Fibroblast of the aortic adventitia (primary cell): ENCODE results near the gene TIMP3. TPM values are rescaled to one million over a fixed set of nuclear protein-coding genes. Genes with fewer than 3 reads are reported as not detected.

Experiments used
- DNase-seq: peaks from one replicate; pipeline ENCODE4 v3.0.0-alpha.2; 2010; ENCODE audit warnings: low read depth
- H3K4me3 ChIP-seq: 2 replicates; pipeline ENCODE4 v1.5.1; 2011; ENCODE audit warnings: low read depth, mild to moderate bottlenecking, control low read depth, low read length, moderate library complexity
- total RNA-seq: library from RNA; depleted of rRNA; stranded (reverse); fragments of >200 nt; gene quantifications from 2 replicates; pipeline ENCODE4 v1.2.3, GENCODE V29; 2012; ENCODE audit warnings: low replicate concordance
- TF ChIP-seq, protein P1 (sequence below): IDR thresholded peaks from 2 replicates; pipeline ENCODE4 v1.5.1; 2011; ENCODE audit warnings: mild to moderate bottlenecking, low read length, control low read depth, inconsistent platforms; ENCODE audit not compliant: insufficient read depth

Gene TIMP3
- total RNA-seq, 1 donor, result 329 TPM

GRCh38 chr22:32858957-32859356, 57.5 kb downstream of the TIMP3 start:
- H3K4me3 ChIP-seq, result no peak overlapping the region
- no peak for DNase-seq
- TF ChIP-seq, protein P1, sequence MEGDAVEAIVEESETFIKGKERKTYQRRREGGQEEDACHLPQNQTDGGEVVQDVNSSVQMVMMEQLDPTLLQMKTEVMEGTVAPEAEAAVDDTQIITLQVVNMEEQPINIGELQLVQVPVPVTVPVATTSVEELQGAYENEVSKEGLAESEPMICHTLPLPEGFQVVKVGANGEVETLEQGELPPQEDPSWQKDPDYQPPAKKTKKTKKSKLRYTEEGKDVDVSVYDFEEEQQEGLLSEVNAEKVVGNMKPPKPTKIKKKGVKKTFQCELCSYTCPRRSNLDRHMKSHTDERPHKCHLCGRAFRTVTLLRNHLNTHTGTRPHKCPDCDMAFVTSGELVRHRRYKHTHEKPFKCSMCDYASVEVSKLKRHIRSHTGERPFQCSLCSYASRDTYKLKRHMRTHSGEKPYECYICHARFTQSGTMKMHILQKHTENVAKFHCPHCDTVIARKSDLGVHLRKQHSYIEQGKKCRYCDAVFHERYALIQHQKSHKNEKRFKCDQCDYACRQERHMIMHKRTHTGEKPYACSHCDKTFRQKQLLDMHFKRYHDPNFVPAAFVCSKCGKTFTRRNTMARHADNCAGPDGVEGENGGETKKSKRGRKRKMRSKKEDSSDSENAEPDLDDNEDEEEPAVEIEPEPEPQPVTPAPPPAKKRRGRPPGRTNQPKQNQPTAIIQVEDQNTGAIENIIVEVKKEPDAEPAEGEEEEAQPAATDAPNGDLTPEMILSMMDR, result no peak

- no peak for DNase-seq
- no peak overlapping the region for H3K4me3 ChIP-seq
- TF ChIP-seq, protein P1, result no peak
Observed at GRCh38 chr22:32859743-32860142, 58.2 kb downstream of the TIMP3 start.

GRCh38 chr22:32861330-32861729, 59.8 kb downstream of the TIMP3 start:
- DNase-seq, result no peak

GRCh38 chr22:32862083-32862482, 60.6 kb downstream of the TIMP3 start:
- TF ChIP-seq, protein P1, result no peak
- H3K4me3 ChIP-seq, result no peak overlapping the region
- no peak for DNase-seq

More at GRCh38 chr22:32861330-32861729, 59.8 kb downstream of the TIMP3 start:
- TF ChIP-seq, protein P1, result no peak
- no peak overlapping the region for H3K4me3 ChIP-seq

GRCh38 chr22:32862936-32863661, 61.6 kb downstream of the TIMP3 start:
- DNase-seq, result no peak
- H3K4me3 ChIP-seq, result no peak overlapping the region
- TF ChIP-seq, protein P1, result no peak

GRCh38 chr22:32864041-32864440, 62.5 kb downstream of the TIMP3 start:
- no peak for DNase-seq
- TF ChIP-seq, protein P1, result no peak
- no peak overlapping the region for H3K4me3 ChIP-seq

DNA sequence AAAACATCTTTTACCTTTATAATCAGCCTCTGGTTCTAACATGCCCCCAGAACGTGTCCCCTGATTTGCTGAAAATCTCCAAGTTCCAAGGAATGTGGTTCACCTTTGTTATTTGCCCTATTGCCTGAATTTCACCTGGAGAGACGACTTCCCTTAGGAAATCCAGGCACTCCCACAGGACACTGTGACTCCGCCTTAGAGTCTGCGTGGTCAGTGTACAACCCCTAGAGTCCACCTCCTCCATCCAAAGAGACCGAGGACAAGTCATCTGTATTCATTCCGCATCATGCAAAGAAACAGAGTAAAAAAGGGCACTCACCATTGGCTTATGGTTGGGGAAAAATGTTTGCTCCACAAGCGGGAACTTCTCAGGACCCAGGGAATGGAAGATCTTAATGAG, 63.1 kb downstream of the TIMP3 start:
- TF ChIP-seq, protein P1, result no peak
- no peak overlapping the region for H3K4me3 ChIP-seq
- DNase-seq, result no peak
